Measurements from ENCODE around the gene ARID3C.

DNA sequence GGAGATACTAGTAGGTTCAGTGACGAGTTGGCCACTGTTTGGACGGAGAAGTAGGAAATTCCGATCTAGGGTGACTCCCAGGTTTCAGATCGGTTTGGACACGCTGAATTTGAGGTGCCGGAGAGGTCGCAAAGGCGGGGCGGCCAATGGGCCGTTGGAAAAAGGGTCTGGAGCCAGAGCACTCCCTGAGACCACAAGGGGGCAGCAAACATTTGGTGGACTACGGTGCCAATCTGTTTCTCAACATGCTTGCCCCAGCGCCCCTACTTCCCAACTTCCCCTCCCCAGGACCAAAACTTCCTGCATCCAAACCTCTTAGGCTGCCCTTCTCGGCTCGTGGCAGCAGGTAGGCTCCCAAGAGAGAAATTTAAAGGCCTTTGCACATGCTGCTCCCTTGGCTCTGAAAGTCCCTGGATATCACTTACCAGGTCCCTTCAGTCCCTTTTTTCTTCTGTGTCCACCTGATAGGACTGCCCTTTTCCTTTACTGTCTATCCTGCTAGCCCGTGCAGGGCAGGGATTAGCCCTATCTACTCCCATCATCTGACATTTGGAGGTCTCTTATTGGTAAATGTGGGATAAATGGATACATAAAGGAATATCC is 16.0 kb downstream of the ARID3C start:
- TF ChIP-seq, protein P1, sequence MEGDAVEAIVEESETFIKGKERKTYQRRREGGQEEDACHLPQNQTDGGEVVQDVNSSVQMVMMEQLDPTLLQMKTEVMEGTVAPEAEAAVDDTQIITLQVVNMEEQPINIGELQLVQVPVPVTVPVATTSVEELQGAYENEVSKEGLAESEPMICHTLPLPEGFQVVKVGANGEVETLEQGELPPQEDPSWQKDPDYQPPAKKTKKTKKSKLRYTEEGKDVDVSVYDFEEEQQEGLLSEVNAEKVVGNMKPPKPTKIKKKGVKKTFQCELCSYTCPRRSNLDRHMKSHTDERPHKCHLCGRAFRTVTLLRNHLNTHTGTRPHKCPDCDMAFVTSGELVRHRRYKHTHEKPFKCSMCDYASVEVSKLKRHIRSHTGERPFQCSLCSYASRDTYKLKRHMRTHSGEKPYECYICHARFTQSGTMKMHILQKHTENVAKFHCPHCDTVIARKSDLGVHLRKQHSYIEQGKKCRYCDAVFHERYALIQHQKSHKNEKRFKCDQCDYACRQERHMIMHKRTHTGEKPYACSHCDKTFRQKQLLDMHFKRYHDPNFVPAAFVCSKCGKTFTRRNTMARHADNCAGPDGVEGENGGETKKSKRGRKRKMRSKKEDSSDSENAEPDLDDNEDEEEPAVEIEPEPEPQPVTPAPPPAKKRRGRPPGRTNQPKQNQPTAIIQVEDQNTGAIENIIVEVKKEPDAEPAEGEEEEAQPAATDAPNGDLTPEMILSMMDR (IDR thresholded peaks at IDR 0.05) = peak; percentile 76 to 86
- TF ChIP-seq EP300 (IDR thresholded peaks at IDR 0.05) = no peak
